ENCODE measurements around the gene OSM.

GRCh38 chr22:30305519-30305905 lies 38.9 kb upstream of the OSM start:
- TF ChIP-seq JUND (IDR thresholded peaks at IDR 0.05) (no peak), SP1 (IDR thresholded peaks at IDR 0.05) (peak; percentile 42), ATF3 (IDR thresholded peaks at IDR 0.05) (no peak), YY1 (IDR thresholded peaks at IDR 0.05) (no peak), HNF4A (conservative IDR thresholded peaks at IDR 0.05) (no peak), TAF1 (conservative IDR thresholded peaks at IDR 0.05) (no peak), RAD21 (IDR thresholded peaks at IDR 0.05) (no peak), EGR1 (IDR thresholded peaks at IDR 0.05; ENCODE audit: low read depth in 2 of 2) (no peak), GABPA (IDR thresholded peaks at IDR 0.05 in 1 of 2, conservative IDR thresholded peaks at IDR 0.05 in 1 of 2) (no peak)
- TF ChIP-seq, protein P1, sequence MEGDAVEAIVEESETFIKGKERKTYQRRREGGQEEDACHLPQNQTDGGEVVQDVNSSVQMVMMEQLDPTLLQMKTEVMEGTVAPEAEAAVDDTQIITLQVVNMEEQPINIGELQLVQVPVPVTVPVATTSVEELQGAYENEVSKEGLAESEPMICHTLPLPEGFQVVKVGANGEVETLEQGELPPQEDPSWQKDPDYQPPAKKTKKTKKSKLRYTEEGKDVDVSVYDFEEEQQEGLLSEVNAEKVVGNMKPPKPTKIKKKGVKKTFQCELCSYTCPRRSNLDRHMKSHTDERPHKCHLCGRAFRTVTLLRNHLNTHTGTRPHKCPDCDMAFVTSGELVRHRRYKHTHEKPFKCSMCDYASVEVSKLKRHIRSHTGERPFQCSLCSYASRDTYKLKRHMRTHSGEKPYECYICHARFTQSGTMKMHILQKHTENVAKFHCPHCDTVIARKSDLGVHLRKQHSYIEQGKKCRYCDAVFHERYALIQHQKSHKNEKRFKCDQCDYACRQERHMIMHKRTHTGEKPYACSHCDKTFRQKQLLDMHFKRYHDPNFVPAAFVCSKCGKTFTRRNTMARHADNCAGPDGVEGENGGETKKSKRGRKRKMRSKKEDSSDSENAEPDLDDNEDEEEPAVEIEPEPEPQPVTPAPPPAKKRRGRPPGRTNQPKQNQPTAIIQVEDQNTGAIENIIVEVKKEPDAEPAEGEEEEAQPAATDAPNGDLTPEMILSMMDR (IDR thresholded peaks at IDR 0.05; ENCODE audit: low read depth, low read length, missing input control): no peak
- TF ChIP-seq, protein P2, sequence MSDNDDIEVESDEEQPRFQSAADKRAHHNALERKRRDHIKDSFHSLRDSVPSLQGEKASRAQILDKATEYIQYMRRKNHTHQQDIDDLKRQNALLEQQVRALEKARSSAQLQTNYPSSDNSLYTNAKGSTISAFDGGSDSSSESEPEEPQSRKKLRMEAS (IDR thresholded peaks at IDR 0.05): no peak
- TF ChIP-seq, protein P3, sequence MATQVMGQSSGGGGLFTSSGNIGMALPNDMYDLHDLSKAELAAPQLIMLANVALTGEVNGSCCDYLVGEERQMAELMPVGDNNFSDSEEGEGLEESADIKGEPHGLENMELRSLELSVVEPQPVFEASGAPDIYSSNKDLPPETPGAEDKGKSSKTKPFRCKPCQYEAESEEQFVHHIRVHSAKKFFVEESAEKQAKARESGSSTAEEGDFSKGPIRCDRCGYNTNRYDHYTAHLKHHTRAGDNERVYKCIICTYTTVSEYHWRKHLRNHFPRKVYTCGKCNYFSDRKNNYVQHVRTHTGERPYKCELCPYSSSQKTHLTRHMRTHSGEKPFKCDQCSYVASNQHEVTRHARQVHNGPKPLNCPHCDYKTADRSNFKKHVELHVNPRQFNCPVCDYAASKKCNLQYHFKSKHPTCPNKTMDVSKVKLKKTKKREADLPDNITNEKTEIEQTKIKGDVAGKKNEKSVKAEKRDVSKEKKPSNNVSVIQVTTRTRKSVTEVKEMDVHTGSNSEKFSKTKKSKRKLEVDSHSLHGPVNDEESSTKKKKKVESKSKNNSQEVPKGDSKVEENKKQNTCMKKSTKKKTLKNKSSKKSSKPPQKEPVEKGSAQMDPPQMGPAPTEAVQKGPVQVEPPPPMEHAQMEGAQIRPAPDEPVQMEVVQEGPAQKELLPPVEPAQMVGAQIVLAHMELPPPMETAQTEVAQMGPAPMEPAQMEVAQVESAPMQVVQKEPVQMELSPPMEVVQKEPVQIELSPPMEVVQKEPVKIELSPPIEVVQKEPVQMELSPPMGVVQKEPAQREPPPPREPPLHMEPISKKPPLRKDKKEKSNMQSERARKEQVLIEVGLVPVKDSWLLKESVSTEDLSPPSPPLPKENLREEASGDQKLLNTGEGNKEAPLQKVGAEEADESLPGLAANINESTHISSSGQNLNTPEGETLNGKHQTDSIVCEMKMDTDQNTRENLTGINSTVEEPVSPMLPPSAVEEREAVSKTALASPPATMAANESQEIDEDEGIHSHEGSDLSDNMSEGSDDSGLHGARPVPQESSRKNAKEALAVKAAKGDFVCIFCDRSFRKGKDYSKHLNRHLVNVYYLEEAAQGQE (IDR thresholded peaks at IDR 0.05): peak; percentile 18
- TF ChIP-seq, protein P4, sequence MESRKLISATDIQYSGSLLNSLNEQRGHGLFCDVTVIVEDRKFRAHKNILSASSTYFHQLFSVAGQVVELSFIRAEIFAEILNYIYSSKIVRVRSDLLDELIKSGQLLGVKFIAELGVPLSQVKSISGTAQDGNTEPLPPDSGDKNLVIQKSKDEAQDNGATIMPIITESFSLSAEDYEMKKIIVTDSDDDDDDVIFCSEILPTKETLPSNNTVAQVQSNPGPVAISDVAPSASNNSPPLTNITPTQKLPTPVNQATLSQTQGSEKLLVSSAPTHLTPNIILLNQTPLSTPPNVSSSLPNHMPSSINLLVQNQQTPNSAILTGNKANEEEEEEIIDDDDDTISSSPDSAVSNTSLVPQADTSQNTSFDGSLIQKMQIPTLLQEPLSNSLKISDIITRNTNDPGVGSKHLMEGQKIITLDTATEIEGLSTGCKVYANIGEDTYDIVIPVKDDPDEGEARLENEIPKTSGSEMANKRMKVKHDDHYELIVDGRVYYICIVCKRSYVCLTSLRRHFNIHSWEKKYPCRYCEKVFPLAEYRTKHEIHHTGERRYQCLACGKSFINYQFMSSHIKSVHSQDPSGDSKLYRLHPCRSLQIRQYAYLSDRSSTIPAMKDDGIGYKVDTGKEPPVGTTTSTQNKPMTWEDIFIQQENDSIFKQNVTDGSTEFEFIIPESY (IDR thresholded peaks at IDR 0.05): no peak

Measured in liver (tissue), 3 donors.